GM20431 (cell line): ENCODE measurements around the gene LIMA1.
"Not testable (repeated sequence)": the region's sequence is repeated elsewhere in the genome, so short reads cannot be mapped to it uniquely, and the experiment has no call there.

ENCODE experiments used
- in situ Hi-C: fragments of 300-500 bp; cut with MseI, MboI; formaldehyde crosslinking; loops from one replicate; pipeline ENCODE4 v1.15.0; 2020; ENCODE audit warnings: low sequenced_read_pairs; ENCODE audit not compliant: unreplicated experiment

Gene LIMA1

GRCh38 chr12:50156641-50157040 lies 126.7 kb downstream of the LIMA1 start:
- in situ Hi-C loops, result no loop called here

GRCh38 chr12:50154947-50155346 lies 128.4 kb downstream of the LIMA1 start:
- in situ Hi-C loops, result not testable (repeated sequence)

GRCh38 chr12:50151047-50151687 lies 132.2 kb downstream of the LIMA1 start:
- in situ Hi-C loops, result no loop called here

GRCh38 chr12:50149311-50149710 lies 134.0 kb downstream of the LIMA1 start:
- in situ Hi-C loops, result no loop called here

GRCh38 chr12:50148011-50148410 lies 135.3 kb downstream of the LIMA1 start:
- in situ Hi-C loops, result not testable (repeated sequence)

GRCh38 chr12:50147281-50147680 lies 136.0 kb downstream of the LIMA1 start:
- in situ Hi-C loops, result no loop called here

GRCh38 chr12:50145439-50145838 lies 137.9 kb downstream of the LIMA1 start:
- in situ Hi-C loops, result no loop called here

- in situ Hi-C loops, result no loop called here
Measured at GRCh38 chr12:50142993-50143392, 140.3 kb downstream of the LIMA1 start.

- in situ Hi-C loops, result no loop called here
Measured at GRCh38 chr12:50132505-50133135, 150.7 kb downstream of the LIMA1 start.

GRCh38 chr12:50129290-50129689 lies 154.0 kb downstream of the LIMA1 start:
- in situ Hi-C loops, result no loop called here

- in situ Hi-C loops, result no loop called here
Measured at GRCh38 chr12:50127546-50127945, 155.8 kb downstream of the LIMA1 start.
